Epithelial cell of esophagus (primary cell): ENCODE data around the gene PIK3C2G.

Source experiments
- DNase-seq: peaks from one replicate; pipeline ENCODE4 v3.0.0; 2010; ENCODE audit warnings: low read depth
- H3K4me3 ChIP-seq: 2 replicates; pipeline ENCODE4 v1.5.1; 2011; ENCODE audit warnings: mild to moderate bottlenecking, low read length, control low read depth
- CTCF ChIP-seq: IDR thresholded peaks from 2 replicates; pipeline ENCODE4 v1.5.1; 2011; ENCODE audit warnings: low read depth, mild to moderate bottlenecking, low read length, control low read depth, inconsistent platforms; ENCODE audit not compliant: insufficient read depth; ENCODE audit errors: missing control alignments

The PIK3C2G gene

GRCh38 chr12:18620986-18621385, 359.7 kb downstream of the PIK3C2G start:
- no peak for DNase-seq
- no peak overlapping the region for H3K4me3 ChIP-seq
- no peak for TF ChIP-seq CTCF

GRCh38 chr12:18629445-18629844, 368.1 kb downstream of the PIK3C2G start:
- no peak overlapping the region for H3K4me3 ChIP-seq
- no peak for TF ChIP-seq CTCF
- DNase-seq, result no peak

- H3K4me3 ChIP-seq, result no peak overlapping the region
- DNase-seq, result peak; percentile 51
- TF ChIP-seq CTCF, result no peak
Measured at GRCh38 chr12:18629916-18630315, 368.6 kb downstream of the PIK3C2G start.

GRCh38 chr12:18631339-18631738, 370.0 kb downstream of the PIK3C2G start:
- no peak for DNase-seq
- no peak overlapping the region for H3K4me3 ChIP-seq
- TF ChIP-seq CTCF, result no peak

- H3K4me3 ChIP-seq, result no peak overlapping the region
- no peak for TF ChIP-seq CTCF
- DNase-seq, result no peak
Measured at GRCh38 chr12:18632848-18633247, 371.5 kb downstream of the PIK3C2G start.

GRCh38 chr12:18634382-18634781, 373.1 kb downstream of the PIK3C2G start:
- no peak for TF ChIP-seq CTCF
- H3K4me3 ChIP-seq, result no peak overlapping the region
- DNase-seq, result no peak

GRCh38 chr12:18640321-18640955, 379.1 kb downstream of the PIK3C2G start:
- no peak for DNase-seq
- H3K4me3 ChIP-seq, result no peak overlapping the region
- no peak for TF ChIP-seq CTCF
